Hepatocyte (in vitro differentiated cells): Measurements from ENCODE around the gene ENAH. TPM values are rescaled to one million over a fixed set of nuclear protein-coding genes. Genes with fewer than 3 reads are reported as not detected.
"Not testable (repeated sequence)": the region's sequence is repeated elsewhere in the genome, so short reads cannot be mapped to it uniquely, and the experiment has no call there.

Source experiments
- DNase-seq: peaks from one replicate; pipeline ENCODE4 v3.0.0-alpha.2; 2016; ENCODE audit warnings: low spot score
- H2AFZ ChIP-seq: fragments of 200-600 bp; sonication (generic); 2 replicates; pipeline ENCODE4 v1.6.0; 2016; ENCODE audit warnings: antibody characterized with exemption, mild to moderate bottlenecking
- H3K27ac ChIP-seq: fragments of 200-600 bp; sonication (generic); 2 replicates; pipeline ENCODE4 v1.5.1; 2016; ENCODE audit warnings: mild to moderate bottlenecking
- H3K27me3 ChIP-seq: fragments of 200-600 bp; sonication (generic); 2 replicates; pipeline ENCODE4 v1.6.1; 2016
- H3K36me3 ChIP-seq: fragments of 200-600 bp; sonication (generic); replicated peaks from 2 replicates; pipeline ENCODE4 v1.5.1; 2016; ENCODE audit warnings: low read depth; ENCODE audit not compliant: insufficient read depth
- H3K4me1 ChIP-seq: fragments of 200-600 bp; sonication (generic); 2 replicates; pipeline ENCODE4 v1.5.1; 2016; ENCODE audit warnings: mild to moderate bottlenecking, moderate library complexity; ENCODE audit not compliant: insufficient read depth
- H3K4me2 ChIP-seq: fragments of 200-600 bp; sonication (generic); 2 replicates; pipeline ENCODE4 v1.6.0; 2016
- H3K4me3 ChIP-seq: fragments of 200-600 bp; sonication (generic); 2 replicates; pipeline ENCODE4 v1.5.1; 2016; ENCODE audit warnings: mild to moderate bottlenecking
- H3K79me2 ChIP-seq: fragments of 200-600 bp; sonication (generic); 2 replicates; pipeline ENCODE4 v1.6.0; 2017; ENCODE audit warnings: mild to moderate bottlenecking
- H3K9me2 ChIP-seq: fragments of 200-600 bp; sonication (generic); replicated peaks from 2 replicates; pipeline ENCODE4 v1.6.0; 2017; ENCODE audit warnings: mild to moderate bottlenecking; ENCODE audit not compliant: insufficient read depth
- H3K9me3 ChIP-seq: fragments of 200-600 bp; sonication (generic); 2 replicates; pipeline ENCODE4 v1.5.1; 2016; ENCODE audit warnings: low read depth, mild to moderate bottlenecking
- H4K20me1 ChIP-seq: fragments of 200-600 bp; sonication (generic); 2 replicates; pipeline ENCODE4 v1.6.0; 2016; ENCODE audit warnings: mild to moderate bottlenecking; ENCODE audit not compliant: insufficient read depth, poor library complexity, severe bottlenecking
- EZH2 ChIP-seq: fragments of 200-600 bp; sonication (generic); IDR thresholded peaks from 2 replicates; pipeline ENCODE4 v1.6.1; 2016; ENCODE audit warnings: antibody characterized with exemption, mild to moderate bottlenecking, borderline replicate concordance
- EZH2phosphoT487 ChIP-seq: fragments of 200-600 bp; sonication (generic); IDR thresholded peaks from one replicate; pipeline ENCODE4 v1.6.1; 2018; ENCODE audit warnings: antibody characterized with exemption, mild to moderate bottlenecking, low read depth, moderate library complexity; ENCODE audit not compliant: unreplicated experiment, severe bottlenecking
- WGBS: methylation state at CpG from one replicate; pipeline ENCODE4 v1.1.6; 2016; ENCODE audit warnings: low lambda C conversion rate; ENCODE audit errors: missing lambda C conversion rate; 5-methylcytosine and 5-hydroxymethylcytosine counted together
- polyA plus RNA-seq: library from polyadenylated mRNA; unstranded; fragments of >200 nt; fragmentation: Nextera tagmentation; extraction: Ambion mirVana; gene quantifications from 2 replicates; pipeline ENCODE4 v1.2.1, GENCODE V29; 2016
- total RNA-seq: library from RNA; depleted of rRNA; stranded (reverse); fragments of >200 nt; gene quantifications from 2 replicates; pipeline ENCODE4 v1.2.3, GENCODE V29; 2014
- TF ChIP-seq, protein P1 (sequence below): fragments of 200-600 bp; sonication (generic); IDR thresholded peaks from 2 replicates; pipeline ENCODE4 v1.5.1; 2016; ENCODE audit warnings: antibody characterized with exemption, mild to moderate bottlenecking; ENCODE audit not compliant: poor library complexity

ENAH gene
- total and polyA plus RNA-seq, 2 experiments from 2014 or later = 51.3 to 115 TPM

DNA sequence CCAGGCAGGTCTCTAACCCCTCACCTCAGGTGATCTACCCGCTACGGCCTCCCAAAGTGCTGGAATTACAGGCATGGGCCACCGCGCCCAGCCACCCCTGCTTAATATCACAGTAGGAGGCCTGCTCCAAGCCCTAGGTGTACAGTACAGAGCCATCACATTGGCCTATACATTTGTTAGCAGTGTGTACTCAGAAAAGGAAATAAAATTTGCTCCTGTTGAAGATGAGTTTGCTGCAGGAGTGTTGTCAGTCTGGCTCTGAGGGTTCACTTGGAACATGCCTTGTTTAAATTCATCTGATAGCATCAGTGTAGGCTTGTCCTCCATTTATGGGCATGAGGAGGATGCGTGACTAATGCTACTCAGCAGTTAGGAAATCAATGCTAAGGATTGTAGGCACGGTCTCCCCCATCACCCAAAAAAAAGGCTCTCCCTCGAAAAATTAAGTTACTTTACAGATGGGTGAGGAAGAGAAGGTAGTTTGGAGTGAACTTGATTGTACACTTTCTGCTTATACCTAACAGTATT is 4.6 kb upstream of the ENAH start:
- Histone ChIP-seq H3K9me3 (no peaks in the 10 kb centered on the region), H3K36me3 (no peaks in the 10 kb centered on the region), H3K27ac (peak overlapping the region; percentile 32), H3K9me2 (no peaks in the 10 kb centered on the region), H2AFZ (no peak overlapping the region), H3K79me2 (peaks cover under 1% of the 10 kb centered on the region), H3K27me3 (no peaks in the 10 kb centered on the region), H4K20me1 (no peaks in the 10 kb centered on the region), H3K4me2 (no peak overlapping the region), H3K4me3 (no peak overlapping the region), H3K4me1 (peaks cover 20% of the 10 kb centered on the region)
- no peak for DNase-seq
- 85% methylated on average over 7 of the region's 7 CpGs for WGBS
- TF ChIP-seq EZH2 (no peak), EZH2phosphoT487 (no peak)
- TF ChIP-seq, protein P1, sequence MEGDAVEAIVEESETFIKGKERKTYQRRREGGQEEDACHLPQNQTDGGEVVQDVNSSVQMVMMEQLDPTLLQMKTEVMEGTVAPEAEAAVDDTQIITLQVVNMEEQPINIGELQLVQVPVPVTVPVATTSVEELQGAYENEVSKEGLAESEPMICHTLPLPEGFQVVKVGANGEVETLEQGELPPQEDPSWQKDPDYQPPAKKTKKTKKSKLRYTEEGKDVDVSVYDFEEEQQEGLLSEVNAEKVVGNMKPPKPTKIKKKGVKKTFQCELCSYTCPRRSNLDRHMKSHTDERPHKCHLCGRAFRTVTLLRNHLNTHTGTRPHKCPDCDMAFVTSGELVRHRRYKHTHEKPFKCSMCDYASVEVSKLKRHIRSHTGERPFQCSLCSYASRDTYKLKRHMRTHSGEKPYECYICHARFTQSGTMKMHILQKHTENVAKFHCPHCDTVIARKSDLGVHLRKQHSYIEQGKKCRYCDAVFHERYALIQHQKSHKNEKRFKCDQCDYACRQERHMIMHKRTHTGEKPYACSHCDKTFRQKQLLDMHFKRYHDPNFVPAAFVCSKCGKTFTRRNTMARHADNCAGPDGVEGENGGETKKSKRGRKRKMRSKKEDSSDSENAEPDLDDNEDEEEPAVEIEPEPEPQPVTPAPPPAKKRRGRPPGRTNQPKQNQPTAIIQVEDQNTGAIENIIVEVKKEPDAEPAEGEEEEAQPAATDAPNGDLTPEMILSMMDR = no peak

DNA sequence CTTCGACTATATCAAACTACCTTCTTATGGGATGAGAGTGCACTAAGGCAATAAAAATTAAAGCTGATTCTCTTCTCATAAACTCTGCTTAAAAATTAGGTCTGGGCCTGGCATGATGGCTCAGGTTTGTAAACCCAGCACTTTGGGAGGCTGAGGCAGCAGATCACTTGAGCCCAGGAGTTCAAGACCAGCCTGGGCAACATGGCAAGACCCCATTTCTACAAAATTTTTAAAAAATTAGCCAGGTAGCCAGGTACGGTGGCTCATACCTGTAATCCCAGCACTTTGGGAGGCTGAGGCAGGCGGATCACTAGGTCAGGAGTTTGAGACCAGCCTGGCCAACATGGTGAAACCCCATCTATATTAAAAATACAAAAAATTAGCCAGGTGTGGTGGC is 3.3 kb upstream of the ENAH start:
- H4K20me1 ChIP-seq, H3K4me3 ChIP-seq, H3K4me2 ChIP-seq, H3K9me2 ChIP-seq, H3K36me3 ChIP-seq, H3K9me3 ChIP-seq, H2AFZ ChIP-seq, DNase-seq, H3K27me3 ChIP-seq: not testable (repeated sequence)
- Histone ChIP-seq H3K4me1 (peaks cover 20% of the 10 kb centered on the region), H3K27ac (peak overlapping the region; percentile 27), H3K79me2 (peaks cover 14% of the 10 kb centered on the region)
- WGBS = 86% methylated on average over 3 of the region's 3 CpGs

DNA sequence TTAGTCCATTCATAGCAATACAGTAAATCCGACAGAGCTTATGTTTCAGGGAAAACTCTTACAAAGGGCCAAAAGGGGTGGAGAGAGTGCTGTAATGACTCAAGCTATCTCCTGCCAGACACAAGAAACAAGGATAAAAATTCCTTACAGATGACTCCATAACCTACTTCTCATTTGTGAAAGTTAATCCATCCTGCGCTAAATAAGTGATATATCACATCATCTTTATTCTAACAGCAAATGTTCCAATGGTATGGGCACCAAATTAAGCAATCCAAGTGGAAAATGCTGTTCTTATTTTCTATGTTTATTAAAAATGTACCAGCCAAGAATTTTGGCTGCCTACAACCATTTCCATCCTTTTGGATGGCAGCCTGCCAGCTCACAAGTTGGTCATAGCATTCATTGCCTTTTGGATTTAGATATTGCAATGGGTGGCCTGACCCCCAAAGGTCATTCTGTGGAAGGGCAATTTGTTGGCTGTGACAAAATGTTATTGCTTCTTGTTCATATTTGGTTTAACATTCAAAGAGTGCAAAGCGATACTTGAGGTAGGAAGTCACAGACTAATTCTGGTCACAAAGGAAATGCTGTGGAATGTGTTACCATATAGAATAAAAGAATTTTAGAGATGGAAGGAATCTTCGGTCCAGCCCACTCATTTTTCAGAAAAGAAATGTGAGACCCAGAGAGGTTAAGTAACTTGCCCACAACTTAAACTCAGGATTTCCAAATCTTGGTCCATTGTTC is 2.8 kb upstream of the ENAH start:
- H4K20me1 ChIP-seq = no peaks in the 10 kb centered on the region
- no peaks in the 10 kb centered on the region for H3K9me3 ChIP-seq
- H3K36me3 ChIP-seq = no peaks in the 10 kb centered on the region
- TF ChIP-seq EZH2 = no peak
- TF ChIP-seq, protein P1 = peak; percentile 11
- no peak for TF ChIP-seq EZH2phosphoT487
- DNase-seq = peak; percentile 79
- H3K27me3 ChIP-seq = no peaks in the 10 kb centered on the region
- H3K79me2 ChIP-seq = peaks cover 19% of the 10 kb centered on the region
- H3K9me2 ChIP-seq = no peaks in the 10 kb centered on the region
- WGBS = 56% methylated on average over 4 of the region's 4 CpGs
- H3K4me2 ChIP-seq = no peak overlapping the region
- no peak overlapping the region for H3K4me3 ChIP-seq
- peaks cover 20% of the 10 kb centered on the region for H3K4me1 ChIP-seq
- peak overlapping the region; percentile 100 for H3K27ac ChIP-seq
- H2AFZ ChIP-seq = no peak overlapping the region

DNA sequence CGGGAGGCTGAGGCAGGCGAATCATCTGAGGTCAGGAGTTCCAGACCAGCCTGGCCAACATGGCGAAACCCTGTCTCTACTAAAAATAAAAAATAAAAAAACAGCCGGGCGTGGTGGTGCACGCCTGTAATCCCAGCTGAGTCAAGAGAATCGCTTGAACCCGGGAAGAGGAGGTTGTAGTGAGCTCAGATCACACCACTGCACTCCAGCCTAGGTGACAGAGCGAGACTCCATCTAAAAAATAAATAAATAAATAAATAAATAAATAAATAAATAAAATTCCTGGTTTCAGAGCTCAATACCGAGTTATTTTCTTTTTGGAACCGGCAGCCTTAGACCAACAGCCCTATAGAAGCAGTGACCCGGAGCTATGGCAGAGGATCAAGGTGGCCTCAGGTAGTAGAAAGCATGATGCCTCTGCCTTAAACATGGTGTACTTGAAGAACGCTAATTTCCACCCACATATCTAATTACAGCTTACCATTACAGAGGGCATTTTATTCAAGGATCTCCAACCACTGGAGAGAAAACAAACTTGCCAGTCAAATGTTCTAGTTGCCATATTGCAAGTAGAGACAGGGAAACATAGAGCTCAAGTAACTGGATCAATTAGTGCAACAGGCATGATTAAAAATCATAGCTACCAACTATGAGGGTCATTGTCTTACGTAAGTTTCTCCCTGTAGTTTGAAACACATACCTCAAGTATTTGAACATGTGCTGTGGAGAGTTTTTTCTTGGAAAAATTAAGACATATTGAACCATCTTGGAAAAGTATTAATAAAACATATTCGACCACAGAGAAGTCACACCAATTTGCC is 2.0 kb upstream of the ENAH start:
- peak overlapping the region; percentile 100 for H3K27ac ChIP-seq
- peak overlapping the region; percentile 89 for H3K4me2 ChIP-seq
- H3K9me3 ChIP-seq = no peaks in the 10 kb centered on the region
- WGBS = 89% methylated on average over 15 of the region's 15 CpGs
- H4K20me1 ChIP-seq = peaks cover 7% of the 10 kb centered on the region
- H2AFZ ChIP-seq = no peak overlapping the region
- H3K9me2 ChIP-seq = no peaks in the 10 kb centered on the region
- TF ChIP-seq EZH2phosphoT487 = no peak
- TF ChIP-seq EZH2 = no peak
- TF ChIP-seq, protein P1 = no peak
- H3K79me2 ChIP-seq = peaks cover 27% of the 10 kb centered on the region
- no peak for DNase-seq
- no peak overlapping the region for H3K4me3 ChIP-seq
- H3K36me3 ChIP-seq = no peaks in the 10 kb centered on the region
- H3K27me3 ChIP-seq = no peaks in the 10 kb centered on the region
- H3K4me1 ChIP-seq = peaks cover 21% of the 10 kb centered on the region
